Bladder microvascular endothelial cell (primary cell): ENCODE data around the gene C1S. TPM values are rescaled to one million over a fixed set of nuclear protein-coding genes. Genes with fewer than 3 reads are reported as not detected.

Experiments used
- total RNA-seq: library from RNA; depleted of rRNA; stranded (reverse); fragments of >200 nt; gene quantifications from 2 replicates; pipeline ENCODE4 v1.2.3, GENCODE V29; 2014

Gene C1S
- total RNA-seq = 0.16 and 0.82 TPM in 2 replicates

DNA sequence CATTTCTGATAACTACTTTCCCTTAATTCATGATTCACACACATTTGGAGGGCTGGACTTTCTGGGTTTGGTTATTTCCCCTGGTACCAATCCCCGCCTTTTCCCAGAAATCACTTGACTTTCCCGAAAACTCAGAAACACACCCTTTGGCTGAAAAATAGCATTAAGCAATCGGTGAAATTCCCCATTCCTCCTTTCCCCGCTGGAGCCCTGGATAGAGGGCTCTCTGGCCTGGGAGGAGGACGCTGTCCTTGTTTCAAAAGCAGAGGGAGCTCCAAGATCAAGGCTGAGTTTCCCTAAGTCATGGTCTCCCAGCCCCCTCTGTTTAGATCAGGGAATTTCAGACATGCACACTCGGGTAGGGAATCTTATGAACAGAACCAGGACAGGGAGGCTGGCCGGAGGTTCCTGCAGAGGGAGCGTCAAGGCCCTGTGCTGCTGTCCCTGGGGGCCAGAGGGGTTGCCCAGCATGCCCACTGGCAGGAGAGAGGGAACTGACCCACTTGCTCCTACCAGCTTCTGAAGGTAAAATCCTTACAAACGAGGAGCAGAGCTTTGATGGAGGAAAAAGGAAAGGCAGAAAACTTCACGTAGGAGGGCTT lies at the start of gene C1S:
C1S (plus strand) TSS at position 366 of the 602 bp plus-strand sequence. CDS start 1,195 bp downstream, outside the sequence.

DNA sequence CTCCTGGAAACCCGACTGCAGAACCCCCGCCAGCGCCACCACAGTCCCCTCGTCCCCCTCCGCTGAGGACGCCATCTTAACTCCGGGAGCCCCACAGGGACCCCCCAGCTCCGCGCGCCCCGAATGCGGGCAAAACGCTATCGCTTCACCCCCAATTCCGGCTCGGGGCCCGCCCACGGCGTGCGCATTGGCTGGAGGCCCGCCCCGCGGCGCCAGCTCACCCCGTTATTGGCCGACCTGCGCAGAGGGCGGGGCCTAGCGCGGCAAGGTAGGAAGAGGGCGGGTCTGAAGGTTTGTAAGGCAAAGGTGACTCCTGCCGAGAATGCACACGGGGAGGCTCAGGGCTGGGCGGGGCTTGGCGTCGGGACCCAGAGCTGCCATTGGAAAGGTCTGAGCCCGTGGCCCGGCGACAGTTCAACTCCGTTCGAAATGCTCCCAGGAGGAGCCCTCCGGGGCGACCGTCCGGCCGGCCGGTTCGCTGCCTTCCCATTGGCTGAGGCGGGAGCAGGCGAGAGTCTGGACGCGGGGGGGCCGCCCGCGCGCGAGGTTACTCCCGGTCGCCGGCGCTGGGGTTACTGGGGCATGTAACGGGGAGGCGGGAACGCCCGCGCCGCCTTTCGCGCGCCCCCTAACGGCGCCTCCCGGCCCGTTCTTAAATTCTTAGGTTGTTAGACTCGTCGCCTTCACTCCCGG lies 42.0 kb upstream of the C1S start, which contains the start of gene LPCAT3:
LPCAT3 (minus strand) TSS at position 127 of the 693 bp plus-strand sequence; CDS start at position 75, 52 bp downstream.

DNA sequence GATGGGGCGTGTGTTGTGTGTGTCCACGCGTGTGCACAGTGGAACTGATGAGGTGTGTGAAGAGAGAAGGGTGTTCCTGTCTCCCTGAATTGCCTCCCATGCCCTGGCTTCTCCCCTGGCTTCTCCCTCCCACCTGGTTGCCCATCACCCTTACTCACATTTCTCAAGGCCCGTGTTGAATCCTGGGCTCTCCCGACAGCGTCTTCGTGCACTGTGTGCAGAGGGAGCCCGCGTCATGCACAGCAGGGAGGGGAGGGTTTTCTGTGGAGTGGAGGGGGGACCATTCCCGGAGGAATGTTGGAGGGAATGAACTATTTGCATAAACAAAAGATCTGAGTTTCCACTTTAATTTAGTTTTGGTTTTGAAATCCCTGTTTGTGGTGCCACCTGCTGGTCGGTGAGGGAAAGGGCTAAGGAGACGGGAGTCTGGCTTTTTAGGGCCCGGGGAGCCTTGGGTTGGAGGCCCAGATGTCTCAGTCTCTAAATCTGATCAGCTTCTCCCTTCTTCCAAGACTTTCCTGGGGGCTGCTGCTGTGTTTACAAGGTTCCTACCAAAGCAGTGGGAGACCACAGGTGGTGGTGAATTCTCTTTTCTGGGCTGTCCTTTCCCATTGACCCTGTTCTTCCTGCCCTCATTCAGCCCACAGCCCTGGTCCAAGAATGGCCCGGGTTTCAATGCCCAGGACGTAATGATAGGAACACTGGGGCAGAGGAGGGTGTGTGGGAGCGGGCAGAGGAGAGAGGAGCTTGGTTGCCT lies 31.9 kb downstream of the C1S start, which contains the start of gene C1R:
C1R (minus strand) TSS at position 217 of the 757 bp plus-strand sequence; CDS start at position 160, 57 bp downstream.

DNA sequence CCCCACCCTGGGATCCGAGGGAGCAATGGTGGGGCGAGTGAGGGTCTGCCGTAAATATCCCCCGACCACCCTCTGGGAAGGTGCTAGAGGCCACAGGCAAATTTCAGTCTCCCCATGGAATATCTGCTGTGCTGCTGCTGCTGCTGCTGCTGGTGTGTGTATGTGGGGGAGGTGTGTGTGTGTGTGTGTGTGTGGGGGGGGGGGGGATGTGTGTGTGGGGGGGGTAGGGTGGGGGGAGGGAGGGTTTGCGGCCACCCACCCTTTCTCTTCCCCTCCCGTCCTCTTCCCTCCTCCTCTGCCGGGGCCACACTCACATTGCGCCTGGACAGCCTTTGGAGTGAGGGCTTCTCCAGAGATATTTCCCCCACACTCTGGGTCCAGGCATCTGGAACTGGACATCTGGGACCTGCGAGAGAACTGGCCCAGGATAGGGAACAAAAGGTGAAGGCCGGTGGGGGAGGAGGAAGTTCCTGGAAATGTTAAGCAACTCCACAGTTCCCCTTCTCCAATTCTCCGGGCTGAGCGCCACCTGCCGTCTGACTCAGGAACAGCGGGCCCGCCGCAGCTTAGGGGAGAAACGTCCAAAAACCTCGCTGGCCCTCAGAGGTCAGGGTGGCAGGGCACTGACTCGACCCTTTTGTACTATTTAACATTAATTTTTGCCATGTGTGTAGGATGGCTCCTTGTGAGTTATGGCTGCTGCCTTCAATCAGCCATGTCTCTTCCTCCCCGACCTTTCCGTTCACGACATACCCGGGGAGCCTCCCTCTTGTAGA lies 48.5 kb downstream of the C1S start, which contains the start of gene C1RL:
C1RL (minus strand) TSS at position 419 of the 776 bp plus-strand sequence; CDS start at position 385, 34 bp downstream.

Other genes with a start within 250 kb of the C1S start
- gene GPR162, start 238.9 kb upstream of the C1S start, total RNA-seq = 0.50 and 1.5 TPM in 2 replicates
- gene P3H3, start 232.3 kb upstream of the C1S start, total RNA-seq = 10.4 and 30.2 TPM in 2 replicates
- gene GNB3, start 219.8 kb upstream of the C1S start, total RNA-seq = 0.44 TPM in 1 of 2 replicates, not detected in the other
- 7.0 and 13.4 TPM in 2 replicates for gene CDCA3, start 209.4 kb upstream of the C1S start, total RNA-seq
- gene USP5, start 208.6 kb upstream of the C1S start, total RNA-seq = 72.7 and 101 TPM in 2 replicates
- gene TPI1, start 193.2 kb upstream of the C1S start, total RNA-seq = 873 and 896 TPM in 2 replicates
- gene SPSB2, start 187.4 kb upstream of the C1S start, total RNA-seq = 3.6 and 4.0 TPM in 2 replicates
- 1.9 and 3.8 TPM in 2 replicates for gene LRRC23, start 155.9 kb upstream of the C1S start, total RNA-seq
- gene ENO2, start 146.1 kb upstream of the C1S start, total RNA-seq = 3.4 and 6.9 TPM in 2 replicates
- gene ATN1, start 132.8 kb upstream of the C1S start, total RNA-seq = 13.4 and 23.4 TPM in 2 replicates
- not detected in 2 replicates for gene RNU7-1, start 116.9 kb upstream of the C1S start, total RNA-seq
- gene C12orf57, start 116.7 kb upstream of the C1S start, total RNA-seq = 97.1 and 106 TPM in 2 replicates
- gene PTPN6, start 109.4 kb upstream of the C1S start, total RNA-seq = 0.97 and 3.2 TPM in 2 replicates
- 107 and 147 TPM in 2 replicates for gene PHB2, start 90.1 kb upstream of the C1S start, total RNA-seq
- gene EMG1, start 89.8 kb upstream of the C1S start, total RNA-seq = 35.9 and 41.9 TPM in 2 replicates
- 8.1 and 10.6 TPM in 2 replicates for gene LPCAT3, start 42.2 kb upstream of the C1S start, total RNA-seq
- 1.0 and 4.0 TPM in 2 replicates for gene C1R, start 31.7 kb downstream of the C1S start, total RNA-seq
- gene C1RL, start 48.5 kb downstream of the C1S start, total RNA-seq = 12.1 and 23.2 TPM in 2 replicates
- 0.32 and 0.38 TPM in 2 replicates for gene RBP5, start 68.2 kb downstream of the C1S start, total RNA-seq
- gene CLSTN3, start 69.7 kb downstream of the C1S start, total RNA-seq = 13.1 and 41.0 TPM in 2 replicates
- 22.2 and 23.6 TPM in 2 replicates for gene PEX5, start 129.0 kb downstream of the C1S start, total RNA-seq
- not detected in 2 replicates for gene ACSM4, start 243.4 kb downstream of the C1S start, total RNA-seq